Fibroblast of lung (primary cell): Measurements from ENCODE around the gene RBFOX1. TPM values are rescaled to one million over a fixed set of nuclear protein-coding genes. Genes with fewer than 3 reads are reported as not detected.

ENCODE experiments used
- DNase-seq, 2 donors: peaks; one replicate each; pipeline versions ENCODE4 v3.0.0 to v3.0.0-alpha.2; 2010; ENCODE audit warnings: low read depth in 2 of 2
- H2AFZ ChIP-seq: 2 replicates; pipeline ENCODE4 v1.5.1; 2012; ENCODE audit warnings: low read length, control low read depth, inconsistent platforms
- H3K27ac ChIP-seq: 2 replicates; pipeline ENCODE4 v1.5.1; 2011; ENCODE audit warnings: low read length, control low read depth; ENCODE audit not compliant: insufficient read depth
- H3K27me3 ChIP-seq: 2 replicates; pipeline ENCODE4 v1.5.1; 2011; ENCODE audit warnings: mild to moderate bottlenecking, low read length; ENCODE audit not compliant: control insufficient read depth, insufficient read depth
- H3K36me3 ChIP-seq: 2 replicates; pipeline ENCODE4 v1.5.1; 2011; ENCODE audit warnings: low read length; ENCODE audit not compliant: control insufficient read depth, insufficient read depth
- H3K4me1 ChIP-seq: 2 replicates; pipeline ENCODE4 v1.5.1; 2011; ENCODE audit warnings: low read length; ENCODE audit not compliant: control insufficient read depth, insufficient read depth; ENCODE audit errors: extremely low read depth
- H3K4me2 ChIP-seq: 2 replicates; pipeline ENCODE4 v1.5.1; 2011; ENCODE audit warnings: low read length, control low read depth; ENCODE audit not compliant: insufficient read depth; ENCODE audit errors: extremely low read depth
- H3K4me3 ChIP-seq, 4 experiments: fragments of 200-600 bp in 1 of 4; sonication (generic) in 1 of 4; replicated peaks in 1 of 4; 2 replicates each; pipeline ENCODE4 v1.5.1; 2011 to 2016; ENCODE audit warnings: low read length in 4 of 4, low read depth in 3 of 4, mild to moderate bottlenecking in 3 of 4, control low read depth in 2 of 4, inconsistent platforms in 1 of 4, mixed read lengths in 1 of 4; ENCODE audit not compliant: insufficient read depth in 1 of 4; ENCODE audit errors: control extremely low read depth in 1 of 4
- H3K79me2 ChIP-seq: 2 replicates; pipeline ENCODE4 v1.5.1; 2012; ENCODE audit warnings: mild to moderate bottlenecking, low read length, inconsistent platforms; ENCODE audit not compliant: control insufficient read depth, insufficient read depth
- H3K9ac ChIP-seq: 2 replicates; pipeline ENCODE4 v1.5.1; 2011; ENCODE audit warnings: mild to moderate bottlenecking, low read length, control low read depth; ENCODE audit not compliant: insufficient read depth
- H3K9me3 ChIP-seq: 2 replicates; pipeline ENCODE4 v1.5.1; 2012; ENCODE audit warnings: low read depth, low read length; ENCODE audit not compliant: control insufficient read depth, insufficient read depth
- H4K20me1 ChIP-seq: 2 replicates; pipeline ENCODE4 v1.5.1; 2011; ENCODE audit warnings: low read length; ENCODE audit not compliant: control insufficient read depth, insufficient read depth; ENCODE audit errors: extremely low read depth
- CTCF ChIP-seq, 2 donors: IDR thresholded peaks in 1 of 2; conservative IDR thresholded peaks in 1 of 2; 1 replicate in 1 of 2; 2 replicates in 1 of 2; pipeline ENCODE4 v1.5.1; 2011 to 2012; ENCODE audit warnings: low read length in 2 of 2, control low read depth in 1 of 2, inconsistent platforms in 1 of 2, low read depth in 1 of 2, mild to moderate bottlenecking in 1 of 2
- EZH2 ChIP-seq: IDR thresholded peaks from 2 replicates; pipeline ENCODE4 v1.5.1; 2012; ENCODE audit warnings: low read length, control low read depth, mild to moderate bottlenecking; ENCODE audit errors: missing control alignments
- polyA plus RNA-seq, 2 donors: library from polyadenylated mRNA; depleted of rRNA in 1 of 2; stranded (reverse) in 1 of 2; unstranded in 1 of 2; fragments of >200 nt; gene quantifications; 2 replicates each; pipeline ENCODE4 v1.2.1, GENCODE V29; 2011 to 2012; ENCODE audit warnings: missing spikeins in 1 of 2
- total RNA-seq: library from RNA; depleted of rRNA; stranded (reverse); fragments of >200 nt; gene quantifications from 2 replicates; pipeline ENCODE4 v1.2.1, GENCODE V29; 2014

Gene RBFOX1
- total and polyA plus RNA-seq, 2 donors (not counting 1 experiment from before 2014, with no cell fraction given) = not detected

GRCh38 chr16:7331997-7332396 lies 648 bp upstream of the RBFOX1 start:
- Histone ChIP-seq H3K79me2 (no peaks in the 10 kb centered on the region), H3K4me2 (no peak overlapping the region), H3K27ac (no peak overlapping the region), H3K4me3 (no peak overlapping the region), H3K27me3 (no peaks in the 10 kb centered on the region), H2AFZ (no peak overlapping the region), H3K9me3 (no peaks in the 10 kb centered on the region), H3K4me1 (no peaks in the 10 kb centered on the region), H3K36me3 (no peaks in the 10 kb centered on the region), H3K9ac (no peak overlapping the region), H4K20me1 (no peaks in the 10 kb centered on the region)
- no peak for DNase-seq
- TF ChIP-seq CTCF (conservative IDR thresholded peaks at IDR 0.05 in 1 of 2, IDR thresholded peaks at IDR 0.05 in 1 of 2; ENCODE audit: low read depth in 1 of 2, low read length in 2 of 2) = no peak
- TF ChIP-seq EZH2 = no peak

GRCh38 chr16:7333180-7333725 lies 608 bp downstream of the RBFOX1 start:
- Histone ChIP-seq H2AFZ (no peak overlapping the region), H3K27ac (no peak overlapping the region), H3K4me2 (no peak overlapping the region), H3K9me3 (no peaks in the 10 kb centered on the region), H4K20me1 (no peaks in the 10 kb centered on the region), H3K36me3 (no peaks in the 10 kb centered on the region), H3K27me3 (no peaks in the 10 kb centered on the region), H3K4me3 (no peak overlapping the region), H3K79me2 (no peaks in the 10 kb centered on the region), H3K4me1 (no peaks in the 10 kb centered on the region), H3K9ac (no peak overlapping the region)
- TF ChIP-seq EZH2 (no peak), CTCF (conservative IDR thresholded peaks at IDR 0.05 in 1 of 2, IDR thresholded peaks at IDR 0.05 in 1 of 2; ENCODE audit: low read depth in 1 of 2, low read length in 2 of 2) (no peak)
- no peak for DNase-seq

- Histone ChIP-seq H3K36me3 (no peaks in the 10 kb centered on the region), H3K27ac (no peak overlapping the region), H3K9ac (no peak overlapping the region), H3K4me1 (no peaks in the 10 kb centered on the region), H3K4me2 (no peak overlapping the region), H2AFZ (no peak overlapping the region), H3K9me3 (no peaks in the 10 kb centered on the region), H3K4me3 (no peak overlapping the region), H3K27me3 (no peaks in the 10 kb centered on the region), H4K20me1 (no peaks in the 10 kb centered on the region), H3K79me2 (no peaks in the 10 kb centered on the region)
- TF ChIP-seq CTCF (conservative IDR thresholded peaks at IDR 0.05 in 1 of 2, IDR thresholded peaks at IDR 0.05 in 1 of 2; ENCODE audit: low read depth in 1 of 2, low read length in 2 of 2) (no peak), EZH2 (no peak)
- DNase-seq = no peak
Observed at GRCh38 chr16:7334801-7335560, 2.3 kb downstream of the RBFOX1 start.
